HG02884 (cell line): ENCODE results near the gene ZNF428.

Experiments used
- ATAC-seq: cut with Tn5 transposase; IDR thresholded peaks from one replicate; pipeline ENCODE4 v1.9.1; 2021; ENCODE audit warnings: mild to moderate bottlenecking, moderate library complexity; ENCODE audit not compliant: unreplicated experiment

Gene ZNF428

DNA sequence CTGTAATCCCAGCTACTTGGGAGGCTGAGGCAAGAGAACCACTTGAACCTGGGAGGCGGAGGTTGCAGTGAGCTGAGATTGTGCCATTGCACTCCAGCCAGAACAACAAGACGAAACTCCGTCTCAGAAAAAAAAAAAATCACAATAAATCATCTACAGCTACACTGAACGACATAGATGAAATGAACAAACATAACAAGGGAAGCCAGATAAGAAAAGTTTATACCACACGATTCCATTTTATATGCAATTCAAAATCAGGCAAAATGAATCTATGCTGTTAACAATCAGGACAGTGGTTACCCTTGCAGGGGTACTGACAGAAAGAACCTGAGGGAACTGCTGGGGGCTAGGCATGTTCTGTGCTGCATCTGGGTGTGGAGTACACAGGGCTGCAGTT is 49.8 kb downstream of the ZNF428 start:
- ATAC-seq = no peak

DNA sequence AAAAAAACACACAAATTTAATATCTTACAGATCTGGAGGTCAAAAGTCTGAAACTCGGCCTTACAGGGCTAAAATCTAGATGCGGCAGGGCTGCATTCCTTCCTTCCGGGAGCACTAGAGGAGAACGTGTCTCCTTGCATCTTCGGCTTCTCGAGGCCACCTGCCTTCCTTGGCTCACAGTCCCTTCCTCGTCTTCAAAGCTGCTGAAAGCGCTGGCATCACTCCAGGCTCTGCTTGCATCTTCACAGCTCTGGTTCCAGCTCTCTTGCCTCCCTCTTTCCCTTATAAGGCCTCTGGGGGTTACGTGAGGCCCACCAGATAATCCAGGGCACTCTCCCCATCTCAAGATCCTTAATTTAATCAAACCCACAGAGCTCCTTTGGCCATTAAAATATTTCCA is 54.6 kb downstream of the ZNF428 start:
- ATAC-seq = no peak

DNA sequence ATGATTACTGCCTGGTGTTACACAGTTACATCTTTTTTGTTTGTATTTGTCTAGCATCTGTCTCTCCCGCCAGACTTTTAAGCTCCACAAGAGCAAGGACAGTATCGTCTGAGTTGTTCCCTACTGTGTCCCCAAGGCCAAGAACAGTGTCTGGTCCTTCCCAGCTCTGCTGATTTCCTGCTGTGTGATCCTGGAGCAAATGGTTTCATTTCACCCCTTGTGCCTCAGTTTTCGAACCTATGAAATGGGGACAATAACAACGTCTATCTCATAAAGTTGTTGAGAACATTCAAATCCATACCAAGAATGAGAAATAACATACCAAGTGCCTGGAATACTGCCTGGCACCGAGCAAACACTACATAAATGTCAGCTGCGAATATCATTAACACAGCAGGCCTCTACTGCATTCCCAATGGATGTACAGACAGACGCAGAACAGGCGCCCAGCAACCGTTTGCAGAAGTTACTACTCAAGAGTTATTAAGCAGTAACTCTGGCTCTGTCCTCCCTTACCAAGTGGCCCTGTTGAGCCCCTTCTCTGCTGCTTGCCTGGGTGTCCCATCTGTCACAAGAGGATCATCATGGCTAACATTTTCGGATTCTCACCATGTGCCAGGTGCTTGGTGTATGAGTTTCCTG is 55.5 kb downstream of the ZNF428 start:
- ATAC-seq = no peak

DNA sequence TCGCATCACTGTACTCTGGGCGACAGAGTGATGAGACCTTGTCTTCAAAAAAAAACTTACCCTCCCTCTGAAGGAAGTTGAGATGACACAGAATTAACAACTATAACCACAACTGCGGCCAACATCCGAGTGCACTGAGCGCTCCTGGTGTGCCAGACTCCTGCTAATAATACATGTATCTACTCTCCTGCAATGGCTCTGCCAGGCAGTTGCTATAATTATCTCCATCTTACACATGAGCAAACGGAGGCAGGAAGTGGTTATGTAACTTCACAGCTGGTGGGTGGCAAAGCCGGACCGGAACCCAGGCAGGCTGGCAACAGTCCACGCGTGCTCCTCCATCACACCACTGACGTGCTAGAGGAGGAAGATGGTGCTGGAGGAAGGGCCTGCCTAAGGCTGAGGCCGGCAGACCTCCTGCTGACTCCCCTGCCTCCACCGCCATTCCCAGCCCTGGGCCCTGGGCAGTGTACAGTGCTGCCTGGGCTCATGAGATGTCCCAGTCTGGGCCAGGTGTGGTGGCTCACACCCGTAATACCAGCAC is 56.7 kb downstream of the ZNF428 start:
- peak; percentile 52 for ATAC-seq

DNA sequence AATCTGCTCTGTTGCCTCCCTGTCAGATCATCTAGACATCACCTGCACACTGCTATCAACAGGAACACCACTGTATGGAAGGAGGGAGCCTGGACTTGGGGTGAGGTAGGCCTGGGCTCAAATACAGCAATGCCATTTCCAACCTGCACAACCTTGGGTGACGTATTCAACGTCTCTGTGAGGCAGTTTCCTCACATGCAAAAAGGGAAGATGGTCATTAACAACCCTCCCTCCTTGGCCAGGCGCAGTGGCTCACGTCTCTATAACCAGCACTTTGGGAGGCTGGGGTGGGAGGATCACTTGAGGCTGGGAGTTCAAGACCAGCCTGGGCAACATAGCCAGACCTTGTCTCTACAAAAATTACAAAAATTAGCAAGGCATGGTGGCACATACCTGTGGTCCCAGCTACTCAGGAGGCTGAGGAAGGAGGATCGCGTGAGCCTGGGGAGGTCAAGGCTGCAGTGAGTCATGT is 57.2 kb downstream of the ZNF428 start:
- ATAC-seq = no peak

DNA sequence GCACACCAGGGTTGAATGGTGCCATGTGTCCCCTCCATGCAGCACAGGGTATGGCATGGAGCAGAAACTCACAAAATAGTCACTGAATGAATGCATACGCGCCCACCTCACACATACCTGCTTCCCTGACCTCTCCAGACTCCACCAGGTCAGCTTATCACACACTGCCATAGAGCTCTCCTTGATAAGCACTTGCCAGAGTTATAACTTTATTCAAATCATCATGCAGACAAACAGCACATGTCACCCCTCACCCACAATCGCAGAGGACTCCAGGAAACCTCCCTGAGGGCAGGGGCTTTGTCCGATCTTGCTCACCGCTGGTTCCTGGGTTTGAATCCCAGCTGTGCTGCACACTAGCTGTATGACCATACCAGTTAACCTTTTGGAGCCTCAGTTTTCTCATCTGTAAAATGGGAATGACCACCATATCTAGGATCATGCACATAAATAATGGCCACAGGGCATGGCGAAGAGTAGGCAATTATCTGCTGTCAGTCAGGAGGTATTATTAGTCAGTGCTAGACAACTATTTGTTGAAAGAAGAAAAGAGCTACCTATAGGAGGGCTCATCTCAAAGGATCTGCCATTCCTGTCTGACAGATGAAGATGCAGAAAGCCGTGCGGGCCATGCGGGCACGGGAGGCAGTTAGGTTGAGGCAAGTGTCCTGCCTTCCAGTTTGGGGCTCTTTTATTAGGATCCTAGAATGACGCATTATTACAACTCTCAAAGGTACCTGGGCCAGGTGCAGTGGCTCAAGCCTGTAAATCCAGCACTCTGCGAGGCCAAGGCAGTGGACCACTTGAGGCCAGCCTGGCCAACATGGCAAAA is 58.1 kb downstream of the ZNF428 start:
- no peak for ATAC-seq

DNA sequence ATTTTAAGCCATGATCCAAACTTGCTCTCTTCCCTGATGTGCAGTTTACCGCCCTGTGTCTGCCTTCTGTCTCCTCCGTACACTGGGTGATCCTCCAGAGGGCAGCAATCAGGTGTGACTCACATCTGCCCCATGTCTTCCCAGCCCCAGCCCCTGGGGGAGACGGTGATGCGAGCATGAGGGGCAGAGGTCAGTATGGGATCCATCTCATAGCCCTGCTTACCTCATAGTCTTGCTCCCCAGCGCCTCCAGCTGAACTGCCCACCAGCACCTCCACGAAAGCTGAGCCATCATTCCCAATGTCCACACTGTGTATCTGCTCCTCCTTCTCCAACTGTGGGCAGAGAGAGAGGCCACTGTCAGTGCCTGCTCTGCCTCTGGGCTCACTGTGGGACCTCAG is 58.7 kb downstream of the ZNF428 start:
- ATAC-seq = no peak
